ENCODE data around the gene ULK4. TPM values are rescaled to one million over a fixed set of nuclear protein-coding genes. Genes with fewer than 3 reads are reported as not detected.
"Not testable (repeated sequence)": the region's sequence is repeated elsewhere in the genome, so short reads cannot be mapped to it uniquely, and the experiment has no call there.

The ULK4 gene
- polyA plus RNA-seq, 1 experiment = 1.6 TPM

GRCh38 chr3:41681479-41681878 is 280.4 kb downstream of the ULK4 start:
- no peak for TF ChIP-seq CTCF (IDR thresholded peaks at IDR 0.05; ENCODE audit: insufficient read depth, low read depth, low read length)
- ChIA-PET POLR2A (interaction anchor here (0.7 kb wide), 1 partner anchor 404 kb away, joined by 9 read pairs; no protein-coding TSS in a partner anchor), CTCF (interaction anchor here (1.1 kb wide), 1 partner anchor 1101 kb away, joined by 3 read pairs; no protein-coding TSS in a partner anchor)
- peak; percentile 89 for DNase-seq (ENCODE audit: low read depth)
- Histone ChIP-seq H3K36me3 (ENCODE audit: control insufficient read depth, insufficient read depth, low read length) (no peaks in the 10 kb centered on the region), H3K27me3 (ENCODE audit: control insufficient read depth, insufficient read depth, low read length) (no peaks in the 10 kb centered on the region), H3K4me3 (ENCODE audit: low read depth, low read length) (no peak overlapping the region)

GRCh38 chr3:41679374-41679773 is 282.5 kb downstream of the ULK4 start:
- ChIA-PET POLR2A (interaction anchor here (0.6 kb wide), 1 partner anchor 474 kb away, joined by 4 read pairs; no protein-coding TSS in a partner anchor), CTCF (interaction anchor here (0.6 kb wide), 1 partner anchor 24 kb away, joined by 4 read pairs; no protein-coding TSS in a partner anchor)

GRCh38 chr3:41675102-41675501 is 286.8 kb downstream of the ULK4 start:
- H3K27me3 ChIP-seq (ENCODE audit: control insufficient read depth, insufficient read depth, low read length); POLR2A ChIA-PET; H3K4me3 ChIP-seq (ENCODE audit: low read depth, low read length); DNase-seq (ENCODE audit: low read depth); CTCF ChIA-PET; H3K36me3 ChIP-seq (ENCODE audit: control insufficient read depth, insufficient read depth, low read length): not testable (repeated sequence)

More at GRCh38 chr3:41679374-41679773, 282.5 kb downstream of the ULK4 start:
- H3K4me3 ChIP-seq (ENCODE audit: low read depth, low read length) = no peak overlapping the region
- DNase-seq (ENCODE audit: low read depth) = no peak
- H3K36me3 ChIP-seq (ENCODE audit: control insufficient read depth, insufficient read depth, low read length) = no peaks in the 10 kb centered on the region
- no peaks in the 10 kb centered on the region for H3K27me3 ChIP-seq (ENCODE audit: control insufficient read depth, insufficient read depth, low read length)
- no peak for TF ChIP-seq CTCF (IDR thresholded peaks at IDR 0.05; ENCODE audit: insufficient read depth, low read depth, low read length)

- no peaks in the 10 kb centered on the region for H3K36me3 ChIP-seq (ENCODE audit: control insufficient read depth, insufficient read depth, low read length)
- DNase-seq (ENCODE audit: low read depth) = no peak
- ChIA-PET POLR2A (no interaction called here), CTCF (interaction anchor here (1.2 kb wide), 1 partner anchor 11 kb away, joined by 4 read pairs; no protein-coding TSS in a partner anchor)
- H3K4me3 ChIP-seq (ENCODE audit: low read depth, low read length) = no peak overlapping the region
- TF ChIP-seq CTCF (IDR thresholded peaks at IDR 0.05; ENCODE audit: insufficient read depth, low read depth, low read length) = no peak
- H3K27me3 ChIP-seq (ENCODE audit: control insufficient read depth, insufficient read depth, low read length) = no peaks in the 10 kb centered on the region
Measured at GRCh38 chr3:41674449-41674848, 287.5 kb downstream of the ULK4 start.

GRCh38 chr3:41673650-41674049 is 288.3 kb downstream of the ULK4 start:
- ChIA-PET POLR2A (no interaction called here), CTCF (interaction anchor here (1.2 kb wide), 1 partner anchor 12 kb away, joined by 4 read pairs; no protein-coding TSS in a partner anchor)
- peak; percentile 19 for DNase-seq (ENCODE audit: low read depth)
- Histone ChIP-seq H3K4me3 (ENCODE audit: low read depth, low read length) (no peak overlapping the region), H3K27me3 (ENCODE audit: control insufficient read depth, insufficient read depth, low read length) (no peaks in the 10 kb centered on the region), H3K36me3 (ENCODE audit: control insufficient read depth, insufficient read depth, low read length) (no peaks in the 10 kb centered on the region)
- TF ChIP-seq CTCF (IDR thresholded peaks at IDR 0.05; ENCODE audit: insufficient read depth, low read depth, low read length) = no peak

- no peak for TF ChIP-seq CTCF (IDR thresholded peaks at IDR 0.05; ENCODE audit: insufficient read depth, low read depth, low read length)
- CTCF ChIA-PET = no interaction called here
- no peak for DNase-seq (ENCODE audit: low read depth)
- POLR2A ChIA-PET = no interaction called here
- Histone ChIP-seq H3K4me3 (ENCODE audit: low read depth, low read length) (no peak overlapping the region), H3K27me3 (ENCODE audit: control insufficient read depth, insufficient read depth, low read length) (no peaks in the 10 kb centered on the region), H3K36me3 (ENCODE audit: control insufficient read depth, insufficient read depth, low read length) (no peaks in the 10 kb centered on the region)
Measured at GRCh38 chr3:41668379-41668778, 293.5 kb downstream of the ULK4 start.

Measured in BJ (cell line).